Activated effector memory CD4-positive, alpha-beta T cell treated with anti-CD3 and anti-CD28 coated beads, Interleukin-2, amount 50 U/mL, for 16 hours (primary cell): ENCODE results near the gene KIF6.

Source experiments
- DNase-seq: peaks from one replicate; pipeline ENCODE4 v3.0.0-alpha.2; 2020

Gene KIF6

DNA sequence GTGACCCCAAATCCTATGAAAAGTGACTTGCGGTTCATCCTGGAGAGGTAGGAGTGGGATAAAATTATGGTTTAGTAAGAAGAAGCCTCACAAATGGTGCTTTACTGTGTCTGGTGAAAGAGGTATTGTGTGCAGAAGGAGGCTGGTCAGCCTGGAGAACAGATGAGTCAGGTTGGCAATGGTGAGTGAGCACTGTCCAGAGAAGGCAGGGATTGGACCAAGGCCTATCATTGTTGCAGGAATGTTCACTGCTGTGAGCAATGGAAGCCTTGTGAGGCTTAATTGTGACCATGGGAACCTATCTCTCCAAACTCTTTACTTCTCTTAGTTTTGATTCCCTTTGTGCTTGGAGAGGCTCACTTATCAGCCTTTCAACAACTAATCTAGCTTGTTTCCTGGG lies 313.7 kb downstream of the KIF6 start:
- DNase-seq, result no peak

DNA sequence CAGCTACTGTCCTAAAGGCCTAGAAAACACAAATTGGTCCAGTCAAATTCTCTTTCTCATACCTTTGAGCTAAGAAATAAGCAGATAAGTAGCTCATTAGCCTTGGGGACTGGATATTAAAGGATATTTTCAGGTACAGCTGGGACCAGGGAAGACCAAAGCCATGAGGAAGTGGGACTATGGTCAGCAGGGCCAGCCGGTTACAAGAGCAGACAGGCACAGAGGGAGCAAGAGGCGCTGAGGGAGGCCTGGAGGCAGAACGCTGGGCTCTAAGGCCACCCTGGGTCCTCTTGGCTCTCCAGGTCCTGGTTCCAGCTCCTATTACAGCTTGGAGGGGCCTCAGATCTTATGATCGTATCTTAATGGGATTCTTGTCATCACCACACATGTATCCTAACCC lies 314.2 kb downstream of the KIF6 start:
- DNase-seq, result no peak

DNA sequence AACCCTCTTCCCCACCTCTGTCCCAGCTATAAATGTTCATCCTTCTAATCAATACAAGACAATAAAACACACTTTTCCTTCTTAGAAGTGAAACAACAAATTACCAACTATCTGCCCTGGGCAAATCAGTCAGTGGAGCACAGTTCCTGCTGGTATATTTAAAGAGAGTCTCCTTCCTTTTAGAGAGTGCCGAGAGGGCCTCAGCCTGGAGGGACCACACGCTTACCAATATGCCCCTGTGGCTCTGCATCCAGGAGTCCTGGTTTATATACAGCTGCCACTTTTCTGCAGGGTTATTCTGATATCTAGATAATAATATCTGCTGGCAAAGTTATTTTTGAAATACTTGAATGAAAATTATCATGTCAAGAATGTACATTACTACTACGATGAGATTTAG lies 315.3 kb downstream of the KIF6 start:
- DNase-seq, result no peak

DNA sequence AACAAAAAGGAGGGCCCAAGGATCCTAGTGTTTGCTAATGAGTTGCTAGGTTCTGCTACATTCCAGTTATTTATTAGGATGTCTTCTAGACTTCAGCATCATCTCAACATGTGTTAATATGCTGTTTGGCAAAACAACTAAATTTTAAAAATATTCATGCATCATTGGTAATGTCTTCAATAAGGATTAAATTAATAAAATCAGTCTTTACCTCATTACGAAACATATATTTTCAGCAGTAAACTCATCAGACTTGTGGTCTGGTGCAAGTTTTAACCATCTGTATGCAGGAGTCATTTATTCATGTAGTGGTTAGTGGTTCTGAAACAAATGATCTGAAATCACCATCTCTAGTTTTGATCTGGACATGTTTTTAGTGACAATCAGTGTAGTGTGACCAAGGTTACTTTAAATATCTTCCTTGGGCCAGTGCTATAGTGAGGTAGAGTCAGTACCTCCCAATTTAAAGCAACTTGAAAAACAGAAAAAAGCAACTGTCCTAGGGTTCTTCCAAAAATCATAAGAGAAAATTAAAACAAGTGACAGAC lies 317.7 kb downstream of the KIF6 start:
- no peak for DNase-seq

- DNase-seq, result no peak
These were observed 320.9 kb downstream of the KIF6 start for GRCh38 chr6:39404312-39404711.

DNA sequence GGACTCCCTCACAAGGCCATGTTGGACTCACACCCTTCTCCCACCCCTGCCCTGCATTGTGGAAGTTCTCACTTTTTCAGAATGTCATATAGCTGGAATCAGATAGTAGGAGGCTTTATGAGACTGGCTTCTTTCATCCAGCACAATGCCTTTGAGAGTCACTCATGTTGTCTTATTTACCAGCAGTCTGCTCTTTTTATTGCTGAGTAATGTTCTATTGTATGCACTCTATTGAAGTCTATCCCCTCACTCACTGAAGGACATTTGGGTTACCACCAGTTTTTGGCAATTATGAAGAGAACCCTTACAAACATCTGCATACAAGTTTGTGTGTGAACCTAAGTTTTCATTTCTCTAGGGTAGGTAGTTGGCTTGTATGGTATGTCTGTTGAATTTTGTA lies 321.9 kb downstream of the KIF6 start:
- no peak for DNase-seq

- no peak for DNase-seq
These were observed 322.9 kb downstream of the KIF6 start for GRCh38 chr6:39402239-39402751.

DNA sequence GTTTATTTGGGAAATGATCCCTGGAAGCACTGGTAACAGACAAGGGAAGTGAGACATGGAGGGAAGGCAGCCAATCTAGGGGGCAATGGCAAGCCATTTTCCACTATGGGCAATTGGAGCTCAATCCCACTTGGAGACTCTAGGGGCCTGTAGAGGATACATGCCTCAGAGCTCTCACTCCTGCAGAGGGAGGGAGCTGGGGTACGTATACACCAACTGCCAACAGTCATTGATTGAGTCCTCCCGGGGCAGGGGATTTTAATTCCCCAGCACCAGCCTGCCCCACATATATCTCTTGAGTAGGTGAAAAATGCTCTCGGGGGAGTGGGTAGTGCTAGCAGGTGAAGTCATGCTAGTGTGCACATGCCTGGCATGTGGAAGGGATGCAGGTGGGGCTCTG lies 323.8 kb downstream of the KIF6 start:
- DNase-seq, result no peak

GRCh38 chr6:39400026-39400425 lies 325.2 kb downstream of the KIF6 start:
- DNase-seq, result no peak

DNA sequence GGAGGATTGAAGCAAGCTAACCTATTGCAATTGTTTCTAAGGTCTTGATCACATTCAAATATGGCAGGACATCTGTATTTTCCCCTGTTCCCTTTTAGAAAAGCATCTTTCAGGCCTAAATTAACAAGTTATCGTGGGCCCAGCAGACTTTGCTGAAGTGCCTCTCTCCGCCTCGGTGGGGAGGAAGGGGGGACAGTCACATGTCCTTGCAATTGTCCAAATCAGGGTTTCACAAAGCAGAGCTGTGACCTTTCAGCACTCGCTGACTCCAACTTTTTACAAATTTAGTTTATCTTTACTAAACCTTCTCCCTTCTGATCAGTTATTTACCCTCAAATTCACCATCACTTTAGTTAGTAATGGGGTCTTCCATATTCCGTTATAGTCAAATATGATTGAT lies 328.4 kb downstream of the KIF6 start:
- DNase-seq, result no peak

DNA sequence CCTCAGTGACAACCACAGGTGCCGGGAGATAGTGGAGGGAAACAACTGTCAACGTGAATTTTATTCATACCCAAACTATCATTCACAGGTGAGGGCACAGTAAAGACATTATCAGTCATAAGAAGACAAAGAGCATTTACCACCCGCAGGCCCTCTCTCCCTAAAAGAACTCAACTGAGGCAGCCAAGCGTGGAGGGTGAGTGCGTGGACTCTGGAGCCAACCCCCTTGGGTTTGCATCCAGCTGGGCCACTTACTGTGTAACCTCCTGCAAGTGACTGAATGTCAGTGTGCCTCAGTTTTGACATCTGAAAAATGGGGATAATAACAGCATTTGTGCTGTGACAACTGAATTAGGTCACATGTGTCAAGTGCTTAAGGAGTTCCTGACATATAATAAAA lies 332.1 kb downstream of the KIF6 start:
- no peak for DNase-seq

DNA sequence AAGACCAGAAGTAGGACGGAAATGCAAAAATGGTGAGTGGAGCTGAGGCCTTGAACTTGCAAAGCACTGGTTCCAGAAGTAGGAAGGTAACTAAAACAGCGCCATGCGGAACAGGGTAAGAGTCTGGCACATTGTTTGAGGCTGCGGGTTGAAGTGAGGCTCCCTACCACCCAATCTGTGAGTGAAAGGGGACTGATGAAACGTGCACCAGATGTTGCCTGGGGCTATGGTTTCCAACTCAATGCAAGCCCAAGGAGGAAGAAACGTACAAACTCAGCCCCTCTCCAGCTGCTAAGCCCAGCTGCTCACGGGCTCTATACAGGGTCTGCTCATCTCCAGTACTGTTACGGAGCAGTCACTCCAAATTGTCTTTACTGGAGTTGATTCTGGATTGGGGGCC lies 334.0 kb downstream of the KIF6 start:
- DNase-seq, result no peak

- no peak for DNase-seq
These were observed 335.8 kb downstream of the KIF6 start for GRCh38 chr6:39389484-39389767.

GRCh38 chr6:39388606-39389483 lies 336.4 kb downstream of the KIF6 start:
- DNase-seq, result no peak

DNA sequence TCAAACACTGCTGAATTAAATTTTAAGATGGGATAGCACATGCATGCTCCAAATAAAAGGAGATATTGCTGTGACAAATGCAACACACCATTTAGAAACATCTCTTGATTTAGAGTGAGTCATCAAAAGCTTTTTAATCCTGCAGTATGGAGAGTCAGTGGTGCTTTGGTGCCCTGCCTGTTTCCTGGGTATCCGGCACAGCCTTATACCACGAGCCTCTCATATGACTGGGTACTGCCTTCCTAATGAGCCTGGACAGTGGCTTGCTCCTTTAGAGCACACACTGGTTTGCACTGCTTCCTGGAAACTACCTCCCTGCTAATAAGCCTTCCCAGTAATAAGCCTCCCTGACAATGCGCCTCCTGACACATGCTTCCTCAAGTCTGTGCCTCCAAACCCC lies 337.4 kb downstream of the KIF6 start:
- DNase-seq, result no peak

DNA sequence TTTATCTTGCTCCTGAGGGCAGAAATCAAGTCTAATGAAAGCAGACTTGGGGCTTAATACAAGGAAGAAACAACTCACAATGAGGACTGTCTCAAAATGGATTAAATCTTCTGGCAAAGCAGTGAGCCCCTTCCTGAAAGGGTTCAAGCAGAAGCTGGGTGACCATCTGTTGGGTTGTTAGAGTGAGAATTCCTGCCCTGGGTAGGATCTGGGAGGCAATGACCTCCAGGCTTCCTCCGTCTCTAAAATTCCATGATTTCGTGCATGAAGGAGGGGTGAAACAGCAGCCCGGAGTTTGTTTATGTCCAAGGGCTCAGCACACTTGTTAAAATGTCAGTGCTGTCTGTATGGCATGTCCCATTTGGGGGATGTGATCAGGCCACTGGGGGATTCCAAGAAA lies 338.7 kb downstream of the KIF6 start:
- DNase-seq, result no peak

DNA sequence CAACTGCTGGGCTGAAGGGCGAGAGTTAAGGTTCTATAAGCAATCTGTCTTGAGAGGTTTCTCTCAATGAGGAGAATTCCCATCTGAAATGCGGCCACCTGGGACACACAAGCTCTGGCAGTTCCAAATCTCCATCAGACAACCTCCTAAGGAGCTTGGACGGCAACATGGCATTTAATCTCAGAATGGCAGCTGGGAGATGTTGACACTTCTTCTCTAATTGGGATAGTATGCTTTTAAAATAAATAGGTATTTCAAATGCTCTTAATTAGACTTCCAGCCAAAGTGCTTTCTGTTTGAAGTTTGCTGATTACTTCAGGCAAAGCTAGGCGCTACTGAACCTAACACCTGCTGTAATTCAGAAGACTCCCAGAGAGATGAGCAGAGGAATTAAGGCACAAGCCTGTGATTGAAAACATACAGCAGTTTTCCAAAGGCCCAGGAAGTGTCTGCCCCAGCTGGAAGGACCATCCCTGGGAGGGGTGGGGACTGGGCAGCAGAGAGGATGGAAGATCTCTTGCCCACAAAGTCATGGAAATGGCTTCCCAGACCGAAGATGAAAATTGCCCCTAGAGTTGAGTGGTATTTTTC lies 343.6 kb downstream of the KIF6 start:
- DNase-seq, result no peak

GRCh38 chr6:39380837-39381549 lies 344.2 kb downstream of the KIF6 start:
- no peak for DNase-seq

DNA sequence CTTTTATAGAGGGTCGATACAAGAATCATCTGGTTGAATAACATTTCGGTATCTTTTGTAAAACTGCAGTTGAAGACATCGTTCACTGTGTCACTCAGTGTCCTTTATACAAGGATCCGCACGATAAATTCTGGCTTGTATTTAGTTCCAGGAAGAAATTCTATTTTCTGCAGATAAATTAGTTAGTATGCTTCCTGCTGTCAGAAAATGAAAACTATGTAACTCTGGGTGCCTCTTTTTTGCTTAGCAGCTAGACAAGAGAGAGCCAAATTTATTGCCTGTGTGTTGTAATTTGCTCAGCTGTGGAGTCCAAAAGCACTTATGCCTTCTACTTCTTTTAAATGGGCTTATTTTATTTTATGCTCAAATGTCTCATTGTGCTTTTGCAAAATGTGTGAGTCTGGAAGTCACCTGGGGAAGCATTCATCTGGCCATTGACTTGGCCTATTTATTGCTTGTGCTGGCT lies 346.2 kb downstream of the KIF6 start:
- DNase-seq, result no peak

GRCh38 chr6:39378175-39378959 lies 346.8 kb downstream of the KIF6 start:
- no peak for DNase-seq

DNA sequence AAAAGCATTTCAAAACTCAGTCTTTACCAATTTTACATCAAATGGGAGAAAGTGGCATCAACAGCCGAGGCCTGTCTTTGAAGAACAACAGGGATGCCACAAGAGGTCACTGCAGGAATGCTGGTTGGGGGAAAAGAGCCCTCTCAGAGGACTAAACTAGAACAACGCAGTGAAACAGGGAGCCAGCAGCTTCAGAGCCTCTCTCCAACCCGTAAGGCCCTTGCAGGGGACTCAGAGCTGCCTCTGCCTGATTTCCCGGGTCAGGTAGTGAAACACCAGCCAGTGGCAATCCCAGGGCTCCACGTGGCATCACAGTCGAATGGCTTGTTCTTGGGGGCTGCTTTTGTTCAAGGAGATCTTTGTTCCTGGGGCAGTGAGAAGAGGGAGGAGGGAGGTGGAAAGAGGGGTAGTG lies 347.7 kb downstream of the KIF6 start:
- DNase-seq, result no peak

DNA sequence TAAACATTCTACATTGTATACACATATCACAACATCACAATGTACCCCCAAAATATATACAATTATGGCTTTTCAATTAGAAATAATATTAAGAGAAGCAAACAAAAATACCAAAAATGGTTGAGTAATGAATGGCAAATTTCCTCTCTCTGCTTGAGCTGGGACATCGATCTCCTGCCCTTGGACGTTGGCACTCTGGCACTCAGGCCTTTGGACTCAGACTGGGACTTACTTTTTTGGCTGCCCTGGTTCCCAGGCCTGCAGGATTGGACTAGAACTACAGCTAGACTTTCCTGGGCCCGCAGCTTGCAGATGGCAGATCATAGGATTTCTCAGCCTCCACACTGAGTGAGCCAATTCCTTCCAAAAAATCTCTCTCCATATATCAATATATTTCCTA lies 349.8 kb downstream of the KIF6 start:
- DNase-seq, result no peak

DNA sequence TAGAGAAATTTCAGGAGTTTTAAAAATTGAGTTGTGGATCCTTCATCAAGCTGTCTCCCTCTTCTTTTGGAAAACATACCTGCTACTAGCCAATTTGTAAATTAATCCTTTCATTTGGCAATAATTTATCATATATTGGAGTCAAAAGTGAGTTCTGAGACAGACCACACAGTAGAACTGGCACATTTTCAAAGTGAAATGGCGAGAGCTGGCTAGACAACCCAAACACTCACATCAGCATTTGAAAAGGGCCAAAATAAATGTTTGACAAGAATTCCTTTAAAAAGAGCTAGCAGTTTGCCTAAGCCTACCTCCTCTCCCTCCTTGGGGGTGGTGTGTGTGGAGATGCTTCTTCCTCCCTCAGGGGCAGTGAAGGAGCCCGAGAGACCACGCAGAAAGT lies 354.8 kb downstream of the KIF6 start:
- DNase-seq, result no peak
